CD4-positive, alpha-beta T cell (primary cell): ENCODE measurements around the gene PEX19. TPM values are rescaled to one million over a fixed set of nuclear protein-coding genes. Genes with fewer than 3 reads are reported as not detected.

Experiments used
- ATAC-seq: fragments of 200-7000 bp; cut with Tn5 transposase; one replicate; pipeline ENCODE4 v1.10.0; 2022; ENCODE audit warnings: mild to moderate bottlenecking; ENCODE audit not compliant: poor library complexity
- CTCF ChIA-PET: fragments of 350-600 bp; sonication (Branson Sonifier 250); formaldehyde crosslinking; loops from one replicate; lab custom pipeline; 2021; ENCODE audit warnings: antibody characterized with exemption, inconsistent platforms; lab: Charles Lee
- POLR2A ChIA-PET: fragments of 350-600 bp; sonication (Branson Sonifier 250); formaldehyde crosslinking; loops from one replicate; lab custom pipeline; 2021; ENCODE audit warnings: antibody characterized with exemption, inconsistent platforms; lab: Charles Lee
- DNase-seq, 14 experiments: peaks; one replicate each; pipeline ENCODE4 v3.0.0-alpha.2; 2013 to 2020; ENCODE audit warnings: mixed read lengths in 2 of 14
- H3K27ac ChIP-seq, 2 donors: one replicate each; pipeline versions ENCODE4 v1.5.1 to v1.7.0; 2013; ENCODE audit warnings: low read length in 2 of 2, low read depth in 1 of 2, mild to moderate bottlenecking in 1 of 2
- H3K27me3 ChIP-seq, 2 experiments: 1 replicate in 1 of 2; 2 replicates in 1 of 2; pipeline versions ENCODE4 v1.6.1 to v1.7.0; 2013; ENCODE audit warnings: low read length in 2 of 2, control low read depth in 1 of 2, mild to moderate bottlenecking in 1 of 2, moderate library complexity in 1 of 2; ENCODE audit not compliant: insufficient read depth in 2 of 2, control insufficient read depth in 1 of 2
- H3K36me3 ChIP-seq: one replicate; pipeline ENCODE4 v1.6.1; 2013; ENCODE audit warnings: low read length, control low read depth; ENCODE audit not compliant: insufficient read depth
- H3K4me1 ChIP-seq: one replicate; pipeline ENCODE4 v1.6.1; 2013; ENCODE audit warnings: low read length, control low read depth; ENCODE audit not compliant: insufficient read depth
- H3K4me3 ChIP-seq: one replicate; pipeline ENCODE4 v1.5.1; 2013; ENCODE audit warnings: mild to moderate bottlenecking, low read length, moderate library complexity
- H3K9me3 ChIP-seq, 2 experiments: 1 replicate in 1 of 2; 2 replicates in 1 of 2; pipeline versions ENCODE4 v1.6.1 to v1.7.0; 2013; ENCODE audit warnings: low read length in 2 of 2, mild to moderate bottlenecking in 2 of 2, control low read depth in 1 of 2, moderate library complexity in 1 of 2; ENCODE audit not compliant: control insufficient read depth in 1 of 2, insufficient read depth in 1 of 2
- H3K27ac Mint-ChIP-seq: one replicate; pipeline ENCODE4 v1.8.0; 2020; ENCODE audit warnings: mixed read lengths
- H3K27me3 Mint-ChIP-seq: one replicate; pipeline ENCODE4 v1.8.0; 2021; ENCODE audit warnings: mixed read lengths
- H3K36me3 Mint-ChIP-seq: one replicate; pipeline ENCODE4 v1.8.0; 2021; ENCODE audit warnings: low read depth, mixed read lengths
- H3K4me1 Mint-ChIP-seq: one replicate; pipeline ENCODE4 v1.8.0; 2021; ENCODE audit warnings: low read depth, mixed read lengths
- H3K4me3 Mint-ChIP-seq: one replicate; pipeline ENCODE4 v1.8.0; 2020; ENCODE audit warnings: mild to moderate bottlenecking, mixed read lengths
- H3K9me3 Mint-ChIP-seq: one replicate; pipeline ENCODE4 v1.8.0; 2020; ENCODE audit warnings: mixed read lengths
- intact Hi-C, 2 experiments: fragments of 100-400 bp; cut with DNase I in 1 of 2; cut with micrococcal nuclease in 1 of 2; formaldehyde crosslinking; loops; one replicate each; pipeline versions ENCODE4 v1.15.1 to v1.9.0; 2023 to 2025; cut with DNase I, micrococcal nuclease
- total RNA-seq, 174 experiments: library from RNA in 2 of 174; stranded (reverse) in 2 of 174; gene quantifications; one replicate each; pipeline ENCODE4 v1.2.3 and lab custom pipeline; 2021 to 2026
- TF ChIP-seq, protein P1 (sequence below): fragments of 200-600 bp; IDR thresholded peaks from one replicate; pipeline ENCODE4 v1.8.0; 2022; ENCODE audit warnings: antibody characterized with exemption, mild to moderate bottlenecking

PEX19 gene
- total RNA-seq, 2 experiments from 2014 or later, result 32.0 to 33.4 TPM

DNA sequence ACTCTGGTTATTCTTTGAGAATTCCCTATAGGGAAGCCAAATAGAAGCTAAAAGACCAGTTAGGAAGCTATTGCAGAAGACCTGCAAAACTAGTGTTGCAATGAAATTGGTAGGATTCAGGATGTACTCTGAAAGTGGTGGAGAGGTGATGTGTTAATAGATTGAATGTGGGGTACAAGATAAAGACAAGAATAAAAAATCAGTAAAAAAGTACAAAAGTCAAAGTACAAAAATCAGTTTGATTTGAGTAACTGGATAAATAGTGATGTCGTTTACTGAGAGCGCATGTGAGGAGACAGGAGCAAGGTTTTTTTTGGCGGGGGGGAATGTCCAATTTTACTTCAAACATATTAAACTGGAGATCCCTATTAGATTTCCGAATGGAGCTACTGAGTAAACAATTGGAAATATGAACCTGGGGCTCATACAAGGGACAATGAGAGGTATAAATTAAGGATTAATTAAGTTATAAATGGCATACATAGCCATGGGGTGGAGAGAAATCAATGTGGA is 20.1 kb downstream of the PEX19 start:
- CTCF ChIA-PET, result interaction anchor here (1.3 to 6.1 kb wide), 4 partner anchors 13 to 26 kb away, joined by 3 to 28 read pairs (median 6); partner anchors contain the start of gene PEX19
- POLR2A ChIA-PET, result interaction anchor here (0.9 to 2.0 kb wide), 3 partner anchors 20 to 54 kb away, joined by 3 to 7 read pairs (median 6); partner anchors contain the start of gene PEX19
- H3K27ac ChIP-seq, result no peak overlapping the region
- DNase-seq, result no peak
- Mint-ChIP-seq H3K4me1 (peaks cover 35% of the 10 kb centered on the region), H3K9me3 (no peaks in the 10 kb centered on the region), H3K27ac (no peak overlapping the region), H3K36me3 (peaks cover 22% of the 10 kb centered on the region), H3K4me3 (no peak overlapping the region), H3K27me3 (no peaks in the 10 kb centered on the region)
- H3K36me3 ChIP-seq, result no peaks in the 10 kb centered on the region
- no peaks in the 10 kb centered on the region for H3K9me3 ChIP-seq
- intact Hi-C loops, result loop anchor here in 1 of 2 experiments (5.0 kb wide), 1 partner anchor 77 kb away; the partner anchor contains the start of genes COPA and NCSTN
- H3K27me3 ChIP-seq, result no peaks in the 10 kb centered on the region
- H3K4me3 ChIP-seq, result no peak overlapping the region
- TF ChIP-seq, protein P1, sequence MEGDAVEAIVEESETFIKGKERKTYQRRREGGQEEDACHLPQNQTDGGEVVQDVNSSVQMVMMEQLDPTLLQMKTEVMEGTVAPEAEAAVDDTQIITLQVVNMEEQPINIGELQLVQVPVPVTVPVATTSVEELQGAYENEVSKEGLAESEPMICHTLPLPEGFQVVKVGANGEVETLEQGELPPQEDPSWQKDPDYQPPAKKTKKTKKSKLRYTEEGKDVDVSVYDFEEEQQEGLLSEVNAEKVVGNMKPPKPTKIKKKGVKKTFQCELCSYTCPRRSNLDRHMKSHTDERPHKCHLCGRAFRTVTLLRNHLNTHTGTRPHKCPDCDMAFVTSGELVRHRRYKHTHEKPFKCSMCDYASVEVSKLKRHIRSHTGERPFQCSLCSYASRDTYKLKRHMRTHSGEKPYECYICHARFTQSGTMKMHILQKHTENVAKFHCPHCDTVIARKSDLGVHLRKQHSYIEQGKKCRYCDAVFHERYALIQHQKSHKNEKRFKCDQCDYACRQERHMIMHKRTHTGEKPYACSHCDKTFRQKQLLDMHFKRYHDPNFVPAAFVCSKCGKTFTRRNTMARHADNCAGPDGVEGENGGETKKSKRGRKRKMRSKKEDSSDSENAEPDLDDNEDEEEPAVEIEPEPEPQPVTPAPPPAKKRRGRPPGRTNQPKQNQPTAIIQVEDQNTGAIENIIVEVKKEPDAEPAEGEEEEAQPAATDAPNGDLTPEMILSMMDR, result no peak
- peaks cover 20% of the 10 kb centered on the region for H3K4me1 ChIP-seq
- ATAC-seq, result no peak

DNA sequence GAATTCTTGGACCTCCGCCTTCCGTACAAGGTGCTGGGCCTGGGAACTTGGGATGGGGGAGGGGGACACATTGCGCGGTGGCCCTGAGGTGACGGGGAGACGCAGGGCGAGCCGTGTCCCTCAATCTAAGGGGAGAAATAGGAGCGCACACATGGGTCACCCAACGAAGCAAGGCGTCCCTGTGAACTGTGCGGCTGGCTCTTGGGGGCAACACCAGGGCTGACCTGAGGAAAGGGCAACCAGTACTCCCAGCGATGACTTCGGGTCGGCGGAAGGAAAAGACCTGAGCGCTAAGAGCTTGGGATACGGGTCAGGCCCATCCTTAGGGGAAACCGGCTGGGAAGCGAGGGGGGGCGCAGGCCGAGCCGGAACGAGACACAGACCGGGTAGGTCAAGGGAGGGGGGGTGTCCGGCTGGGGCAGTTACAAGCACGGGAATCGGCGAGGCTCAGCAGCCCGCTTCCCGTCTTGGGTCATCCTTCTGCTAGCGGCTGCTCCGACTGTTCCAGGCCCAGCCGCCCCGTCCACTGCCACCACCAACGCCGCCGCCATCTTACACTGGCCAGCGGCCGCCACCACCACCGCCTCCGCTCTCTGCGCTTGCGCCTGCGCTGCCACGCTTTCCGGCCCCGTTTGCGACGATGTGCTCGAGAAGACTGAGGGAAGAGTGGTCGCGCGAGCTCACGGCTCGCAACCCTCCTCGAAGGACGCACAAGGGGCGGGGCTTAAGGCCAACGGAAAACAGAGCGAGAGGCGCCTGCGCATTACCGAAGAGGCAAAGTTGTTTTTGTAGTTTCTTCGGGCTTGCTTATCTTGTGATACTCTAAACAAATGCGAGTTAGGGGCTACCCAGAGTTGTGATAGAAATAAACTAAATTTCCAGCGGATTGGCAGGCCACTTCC is 22.8 kb downstream of the PEX19 start, which contains the start of gene DCAF8:
TSS of gene DCAF8 (minus strand) at position 657 of the 902 bp plus-strand sequence. CDS start 18,541 bp downstream, outside the sequence.
- peak within 1 kb of the TSS; percentile 98 to 99 for H3K27ac ChIP-seq
- H3K36me3 ChIP-seq, result no peaks in the 10 kb centered on the region
- Mint-ChIP-seq H3K27me3 (no peaks in the 10 kb centered on the region), H3K4me3 (peak within 1 kb of the TSS; percentile 96), H3K9me3 (no peaks in the 10 kb centered on the region), H3K4me1 (peaks cover 55% of the 10 kb centered on the region), H3K27ac (peak within 1 kb of the TSS; percentile 97), H3K36me3 (peaks cover 33% of the 10 kb centered on the region)
- DNase-seq, result peak; percentile 96 to 99 (median 98)
- POLR2A ChIA-PET, result interaction anchor here (0.6 to 6.4 kb wide), 30 partner anchors 8 to 1277 kb away, joined by 3 to 73 read pairs (median 4); partner anchors contain the start of genes ARHGAP30, IGSF8, KCNJ9 and NDUFS2
- CTCF ChIA-PET, result interaction anchor here (0.9 to 6.1 kb wide), 5 partner anchors 10 to 161 kb away, joined by 3 to 28 read pairs (median 7); partner anchors contain the start of gene PEX19
- TF ChIP-seq, protein P1, result no peak
- H3K27me3 ChIP-seq, result no peaks in the 10 kb centered on the region
- H3K9me3 ChIP-seq, result no peaks in the 10 kb centered on the region
- peak within 1 kb of the TSS; percentile 83 for H3K4me3 ChIP-seq
- H3K4me1 ChIP-seq, result peaks cover 33% of the 10 kb centered on the region
- intact Hi-C loops, result loop anchor here (1.0 to 5.0 kb wide), 3 partner anchors 23 to 163 kb away; partner anchors contain the start of genes COPA (in 1 of the 2), NCSTN (in 1 of the 2) and PEX19 (in 1 of the 2)
- peak; percentile 86 for ATAC-seq

DNA sequence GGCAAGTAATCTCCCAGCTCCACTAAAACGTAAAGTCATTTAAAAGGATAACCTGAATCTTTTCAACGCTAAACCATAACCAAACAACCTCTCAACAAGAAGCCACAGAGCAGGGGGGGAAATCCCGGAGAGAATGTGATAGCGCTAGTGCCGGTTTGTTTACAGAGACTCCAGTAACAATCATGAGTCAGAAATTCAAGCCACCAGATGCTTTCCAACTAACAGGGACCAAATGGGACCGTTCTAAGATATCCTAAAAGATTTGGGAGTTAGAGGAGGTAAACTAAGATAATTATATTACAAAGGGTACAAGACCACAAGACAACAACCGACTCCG is 23.4 kb downstream of the PEX19 start:
- Mint-ChIP-seq H3K36me3 (peaks cover 35% of the 10 kb centered on the region), H3K4me3 (peak overlapping the region; percentile 96), H3K9me3 (no peaks in the 10 kb centered on the region), H3K4me1 (peaks cover 59% of the 10 kb centered on the region), H3K27ac (peak overlapping the region; percentile 97), H3K27me3 (no peaks in the 10 kb centered on the region)
- DNase-seq (peak; percentile 45 to 93 (median 64)), ATAC-seq (peak; percentile 63)
- no peaks in the 10 kb centered on the region for H3K36me3 ChIP-seq
- ChIA-PET POLR2A (interaction anchor here (1.2 to 6.4 kb wide), 11 partner anchors 10 to 230 kb away, joined by 3 to 73 read pairs (median 15); partner anchors contain the start of genes IGSF8, PEA15, PEX19 and PIGM), CTCF (interaction anchor here (1.1 to 6.1 kb wide), 5 partner anchors 9 to 176 kb away, joined by 3 to 28 read pairs (median 7); no protein-coding TSS in a partner anchor)
- H3K27ac ChIP-seq, result peak overlapping the region; percentile 98 to 99
- H3K4me3 ChIP-seq, result peak overlapping the region; percentile 83
- H3K9me3 ChIP-seq, result no peaks in the 10 kb centered on the region
- peaks cover 33% of the 10 kb centered on the region for H3K4me1 ChIP-seq
- intact Hi-C loops, result loop anchor here in 1 of 2 experiments (5.0 kb wide), 1 partner anchor 81 kb away; the partner anchor contains the start of genes COPA and NCSTN
- no peaks in the 10 kb centered on the region for H3K27me3 ChIP-seq
- TF ChIP-seq, protein P1, result no peak
